Pancreas (tissue), 10 donors: ENCODE results near the gene STMN1. TPM values are rescaled to one million over a fixed set of nuclear protein-coding genes. Genes with fewer than 3 reads are reported as not detected.

Source experiments
- ATAC-seq, 4 donors: fragments of 200-7000 bp; cut with Tn5 transposase; one replicate each; pipeline versions ENCODE4 v1.8.0 to v1.9.1; 2020; ENCODE audit warnings: mild to moderate bottlenecking in 4 of 4, moderate library complexity in 4 of 4
- DNase-seq, 6 donors: peaks; one replicate each; pipeline ENCODE4 v3.0.0-alpha.2; 2020
- FAIRE-seq: peaks from 2 replicates; lab custom pipeline; 2012; peaks lifted over from hg19 to GRCh38; lab: Jason Lieb, UNC
- H3K27ac ChIP-seq, 4 donors: fragments of 200-600 bp; sonication (generic); 1 replicate in 3 of 4; 2 replicates in 1 of 4; pipeline versions ENCODE4 v1.5.0 to v1.8.0; 2020
- H3K27me3 ChIP-seq, 4 donors: fragments of 200-600 bp; one replicate each; pipeline ENCODE4 v1.8.0; 2021
- H3K36me3 ChIP-seq, 3 donors: fragments of 200-600 bp; sonication (generic) in 1 of 3; one replicate each; pipeline versions ENCODE4 v1.5.0 to v1.8.0; 2020 to 2021
- H3K4me1 ChIP-seq, 3 donors: fragments of 200-600 bp; one replicate each; pipeline ENCODE4 v1.8.0; 2021
- H3K4me3 ChIP-seq, 4 donors: fragments of 200-600 bp; sonication (generic) in 2 of 4; one replicate each; pipeline versions ENCODE4 v1.5.0 to v1.8.0; 2020 to 2021
- H3K9me3 ChIP-seq, 4 donors: fragments of 200-600 bp; one replicate each; pipeline ENCODE4 v1.8.0; 2021
- WGBS, 2 donors: extraction: QIAGEN DNeasy Blood & Tissue Kit; methylation state at CpG; one replicate each; pipeline ENCODE4 v1.1.7; 2013; 5-methylcytosine and 5-hydroxymethylcytosine counted together
- intact Hi-C, 3 donors: fragments of 100-400 bp; cut with DNase I; formaldehyde crosslinking; loops; one replicate each; pipeline versions ENCODE4 v1.11.1 to v1.14.2; 2022
- polyA plus RNA-seq, 2 donors: library from polyadenylated mRNA; stranded (reverse); fragments of 200-250 nt; gene quantifications; one replicate each; pipeline ENCODE4 v1.2.3, GENCODE V29; 2013
- total RNA-seq, 6 donors: library from RNA; stranded (reverse); fragmentation: NEBNext Ultra II Directional in 4 of 6; extraction: Animal tissue kit (Norgen Biotek cat#: 25700) in 4 of 6; gene quantifications; one replicate each; pipeline versions ENCODE4 v1.2.1 to v1.2.4, GENCODE V29; 2021 to 2023
- TF ChIP-seq, protein P1 (sequence below), 4 donors: fragments of 200-600 bp; sonication (generic) in 3 of 4; IDR thresholded peaks; one replicate each; pipeline versions ENCODE4 v1.5.0 to v1.8.0; 2021; ENCODE audit warnings: antibody characterized with exemption in 4 of 4
- donor health status: healthy with polysubstance abuse.
- donor health status: DM: no; HTN: no; CAD: no; lungs with moderate emphysema.
- donor health status: DM: no; HTN: no; CAD: no.
- donor health status: control.
- donor health status: control.
- donor health status: Bipolar disorder and iron deficiency.
- donor health status: DM: yes; HTN: yes; CAD: no.
- donor health status: DM: no; HTN: no; CAD: no.
- donor health status: DM: no; HTN: no; CAD: no.
- donor health status: DM: yes; HTN: yes; CAD: no.

STMN1 gene
- total and polyA plus RNA-seq, 8 donors = 3.3 to 58.0 (median 14.0) TPM

GRCh38 chr1:25900219-25900618, 6.0 kb downstream of the STMN1 start:
- H3K27me3 ChIP-seq = no peaks in the 10 kb centered on the region
- no peaks in the 10 kb centered on the region for H3K36me3 ChIP-seq
- no peaks in the 10 kb centered on the region for H3K9me3 ChIP-seq
- intact Hi-C loops = no loop called here
- no peak overlapping the region for H3K4me3 ChIP-seq
- FAIRE-seq (no peak), DNase-seq (no peak), ATAC-seq (no peak)
- WGBS, 2 donors = 92 to 93% methylated on average over 5 of the region's 5 CpGs
- H3K27ac ChIP-seq = no peak overlapping the region
- TF ChIP-seq, protein P1, sequence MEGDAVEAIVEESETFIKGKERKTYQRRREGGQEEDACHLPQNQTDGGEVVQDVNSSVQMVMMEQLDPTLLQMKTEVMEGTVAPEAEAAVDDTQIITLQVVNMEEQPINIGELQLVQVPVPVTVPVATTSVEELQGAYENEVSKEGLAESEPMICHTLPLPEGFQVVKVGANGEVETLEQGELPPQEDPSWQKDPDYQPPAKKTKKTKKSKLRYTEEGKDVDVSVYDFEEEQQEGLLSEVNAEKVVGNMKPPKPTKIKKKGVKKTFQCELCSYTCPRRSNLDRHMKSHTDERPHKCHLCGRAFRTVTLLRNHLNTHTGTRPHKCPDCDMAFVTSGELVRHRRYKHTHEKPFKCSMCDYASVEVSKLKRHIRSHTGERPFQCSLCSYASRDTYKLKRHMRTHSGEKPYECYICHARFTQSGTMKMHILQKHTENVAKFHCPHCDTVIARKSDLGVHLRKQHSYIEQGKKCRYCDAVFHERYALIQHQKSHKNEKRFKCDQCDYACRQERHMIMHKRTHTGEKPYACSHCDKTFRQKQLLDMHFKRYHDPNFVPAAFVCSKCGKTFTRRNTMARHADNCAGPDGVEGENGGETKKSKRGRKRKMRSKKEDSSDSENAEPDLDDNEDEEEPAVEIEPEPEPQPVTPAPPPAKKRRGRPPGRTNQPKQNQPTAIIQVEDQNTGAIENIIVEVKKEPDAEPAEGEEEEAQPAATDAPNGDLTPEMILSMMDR (IDR thresholded peaks at IDR 0.05) = no peak
- peaks cover 0 to 9% (median 8%) of the 10 kb centered on the region in 3 donors for H3K4me1 ChIP-seq

DNA sequence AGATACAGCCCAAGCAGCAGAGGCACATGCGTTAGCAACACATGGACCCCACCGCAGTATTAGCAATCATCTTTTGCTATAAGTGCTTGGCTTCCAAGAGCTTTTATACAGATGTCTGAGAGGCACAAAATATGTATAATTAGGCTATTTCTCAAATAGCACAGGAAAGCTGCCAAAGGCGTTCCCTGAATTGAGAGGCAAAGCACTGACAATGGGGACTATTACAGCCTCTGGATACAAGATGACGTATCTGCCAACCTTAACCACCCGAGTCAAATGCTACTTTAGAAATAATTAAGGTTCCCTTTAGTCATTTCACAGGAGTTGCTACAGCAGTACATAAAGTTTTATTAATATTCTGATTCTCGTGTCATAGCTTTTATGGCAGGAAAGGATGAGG, 6.4 kb downstream of the STMN1 start:
- no peaks in the 10 kb centered on the region for H3K36me3 ChIP-seq
- no peak overlapping the region for H3K27ac ChIP-seq
- H3K4me3 ChIP-seq = no peak overlapping the region
- no peaks in the 10 kb centered on the region for H3K27me3 ChIP-seq
- TF ChIP-seq, protein P1 (IDR thresholded peaks at IDR 0.05) = no peak
- FAIRE-seq (no peak), DNase-seq (no peak), ATAC-seq (no peak)
- no peaks in the 10 kb centered on the region for H3K9me3 ChIP-seq
- peaks cover 0 to 10% (median 4%) of the 10 kb centered on the region in 3 donors for H3K4me1 ChIP-seq
- intact Hi-C loops = loop anchor here in 2 of 3 donors (5.0 to 10.0 kb wide), 2 partner anchors 95 to 103 kb away; partner anchors contain the start of gene PAFAH2 (in 1 of the 2)
- WGBS, 2 donors = 91 to 94% methylated on average over 6 of the region's 6 CpGs

DNA sequence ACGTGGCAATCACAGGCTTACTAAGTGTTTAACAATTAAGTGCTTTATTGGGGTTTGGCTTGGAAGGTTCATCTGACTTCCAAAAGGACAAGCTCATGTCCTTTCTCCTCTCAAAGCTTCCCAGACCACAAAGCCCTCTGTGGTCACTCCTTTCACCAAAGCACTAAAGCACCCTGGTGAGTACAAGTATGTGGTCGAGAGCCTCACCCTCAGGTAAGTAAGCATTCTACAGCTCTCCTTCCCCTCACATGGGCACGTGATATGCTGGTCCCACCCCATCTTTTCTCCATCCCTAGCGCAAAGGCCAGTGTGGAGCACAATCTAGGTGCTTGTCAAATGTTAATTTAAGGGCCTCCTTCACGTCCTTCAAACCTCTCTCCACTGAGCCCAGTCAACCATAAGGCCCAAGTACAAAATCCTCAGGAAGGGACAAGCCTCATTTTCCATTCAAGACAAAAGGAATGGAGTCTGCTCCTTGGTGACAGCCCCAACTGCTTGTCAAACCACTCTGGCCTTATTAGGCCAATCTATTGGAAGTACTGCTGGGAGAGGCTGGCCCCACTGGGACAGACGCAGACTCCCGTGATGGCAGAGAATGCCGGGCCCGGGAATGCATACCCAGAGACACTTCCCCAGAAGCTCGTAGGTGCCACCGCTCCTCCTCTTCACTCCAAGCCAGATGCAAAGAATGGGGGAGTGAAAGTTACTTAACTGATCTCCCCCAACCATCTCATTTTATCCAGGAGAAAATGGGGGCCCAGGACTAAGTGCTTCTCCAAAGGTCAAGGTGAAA, 7.8 kb downstream of the STMN1 start:
- TF ChIP-seq, protein P1 (IDR thresholded peaks at IDR 0.05) = no peak
- intact Hi-C loops = loop anchor here in 2 of 3 donors (5.0 to 10.0 kb wide), 2 partner anchors 96 to 104 kb away; partner anchors contain the start of gene PAFAH2 (in 1 of the 2)
- no peak for DNase-seq

GRCh38 chr1:25897754-25898153, 8.5 kb downstream of the STMN1 start:
- ATAC-seq (no peak), DNase-seq (no peak), FAIRE-seq (no peak)
- peaks cover 0 to 9% (median 0%) of the 10 kb centered on the region in 3 donors for H3K4me1 ChIP-seq
- H3K36me3 ChIP-seq = no peaks in the 10 kb centered on the region
- intact Hi-C loops = loop anchor here in 2 of 3 donors (5.0 to 10.0 kb wide), 2 partner anchors 97 to 105 kb away; partner anchors contain the start of gene PAFAH2 (in 1 of the 2)
- H3K9me3 ChIP-seq = no peaks in the 10 kb centered on the region
- H3K27ac ChIP-seq = no peak overlapping the region
- no peaks in the 10 kb centered on the region for H3K27me3 ChIP-seq
- no peak overlapping the region for H3K4me3 ChIP-seq
- TF ChIP-seq, protein P1 (IDR thresholded peaks at IDR 0.05) = no peak
- WGBS, 2 donors = 94 to 95% methylated on average over 5 of the region's 5 CpGs

More for the DNA sequence above, 7.8 kb downstream of the STMN1 start:
- Histone ChIP-seq H3K4me3 (no peak overlapping the region), H3K27ac (no peak overlapping the region), H3K4me1 (peaks cover 0 to 3% (median 0%) of the 10 kb centered on the region in 3 donors), H3K27me3 (no peaks in the 10 kb centered on the region), H3K36me3 (no peaks in the 10 kb centered on the region), H3K9me3 (no peaks in the 10 kb centered on the region)
- no peak for FAIRE-seq
- 92 to 95% methylated on average over 11 of the region's 11 CpGs for WGBS, 2 donors
- ATAC-seq = no peak
